ENCODE results near the gene JAML.

DNA sequence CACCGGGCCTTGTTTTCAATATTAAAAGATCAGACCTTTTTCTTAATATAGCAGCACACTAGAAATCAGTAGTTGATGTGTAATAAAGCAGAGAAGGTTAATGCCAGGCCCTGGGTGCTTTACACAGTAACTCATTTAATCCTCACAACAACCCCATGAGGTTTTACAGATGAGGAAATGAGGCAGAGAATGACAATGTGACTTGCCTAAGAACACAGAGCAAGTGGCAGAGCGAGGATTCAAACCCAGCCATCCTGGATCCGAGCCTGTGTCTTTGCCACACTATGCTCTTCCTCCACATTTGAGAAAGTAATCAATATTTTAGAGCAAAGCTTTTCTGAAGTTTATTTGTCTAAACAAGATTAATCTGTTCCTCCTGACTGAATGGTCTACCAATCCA, 7.2 kb downstream of the JAML start:
- TF ChIP-seq GATA3 (IDR thresholded peaks at IDR 0.05; ENCODE audit: low read depth, low read length) (no peak), GATA2 (IDR thresholded peaks at IDR 0.05; ENCODE audit: low read depth, low read length) (no peak)

All from SH-SY5Y (cell line).